HG03196 (cell line): ENCODE results near the gene ABCG1.
"Not testable (repeated sequence)": the region's sequence is repeated elsewhere in the genome, so short reads cannot be mapped to it uniquely, and the experiment has no call there.

ENCODE experiments used
- ATAC-seq: cut with Tn5 transposase; IDR thresholded peaks from one replicate; pipeline ENCODE4 v1.9.1; 2021; ENCODE audit not compliant: unreplicated experiment

The ABCG1 gene

DNA sequence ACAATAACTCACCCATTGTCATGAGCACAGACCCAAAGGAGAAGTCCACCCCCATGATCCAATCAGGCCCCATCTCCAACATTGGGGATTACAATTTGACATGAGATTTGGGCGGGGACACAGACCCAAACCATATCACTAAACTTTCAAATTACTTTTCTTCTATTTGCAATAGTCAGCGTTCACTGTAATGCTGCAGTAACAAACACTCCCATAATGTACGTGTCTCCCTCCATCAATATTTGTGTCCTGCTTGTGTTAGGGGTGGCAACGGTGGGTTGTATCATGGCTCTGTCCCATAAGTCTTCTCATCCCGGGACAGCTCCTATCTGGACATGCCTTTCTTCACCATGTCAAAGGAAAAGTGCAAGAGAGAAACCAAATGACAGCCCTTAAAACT, 70.0 kb downstream of the ABCG1 start:
- no peak for ATAC-seq

DNA sequence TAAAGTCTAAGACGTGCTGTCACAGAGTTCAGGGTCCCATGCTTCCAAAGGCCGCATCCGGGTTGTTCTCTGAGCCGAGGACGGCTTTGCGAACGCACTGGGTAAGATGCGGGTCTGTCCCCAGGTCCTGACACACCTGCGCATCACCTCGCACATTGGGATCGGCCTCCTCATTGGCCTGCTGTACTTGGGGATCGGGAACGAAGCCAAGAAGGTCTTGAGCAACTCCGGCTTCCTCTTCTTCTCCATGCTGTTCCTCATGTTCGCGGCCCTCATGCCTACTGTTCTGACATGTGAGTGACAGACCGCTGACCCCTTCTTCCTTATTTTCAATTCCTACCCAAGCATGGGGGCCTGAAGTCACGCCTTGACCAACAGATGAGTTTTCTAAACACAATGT, 71.0 kb downstream of the ABCG1 start:
- no peak for ATAC-seq

DNA sequence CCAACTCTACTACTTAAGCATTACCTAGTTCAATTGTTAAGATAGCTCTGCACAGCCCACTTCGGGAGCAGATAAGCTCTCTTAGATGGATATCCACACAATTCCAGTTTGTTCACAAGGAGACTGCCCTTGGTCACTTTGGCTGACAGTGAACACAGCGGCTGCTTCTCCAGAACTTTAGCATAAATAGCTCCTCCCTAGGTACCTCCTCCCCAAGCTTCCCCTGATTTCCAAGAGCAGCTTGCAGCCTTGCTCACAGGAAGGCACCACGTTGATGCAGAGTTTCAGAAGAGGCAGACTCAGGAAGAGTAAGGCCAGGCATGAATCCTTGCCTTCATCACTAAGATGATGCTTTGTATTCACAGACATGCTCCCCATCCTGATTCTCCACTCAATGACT, 71.6 kb downstream of the ABCG1 start:
- ATAC-seq = no peak

DNA sequence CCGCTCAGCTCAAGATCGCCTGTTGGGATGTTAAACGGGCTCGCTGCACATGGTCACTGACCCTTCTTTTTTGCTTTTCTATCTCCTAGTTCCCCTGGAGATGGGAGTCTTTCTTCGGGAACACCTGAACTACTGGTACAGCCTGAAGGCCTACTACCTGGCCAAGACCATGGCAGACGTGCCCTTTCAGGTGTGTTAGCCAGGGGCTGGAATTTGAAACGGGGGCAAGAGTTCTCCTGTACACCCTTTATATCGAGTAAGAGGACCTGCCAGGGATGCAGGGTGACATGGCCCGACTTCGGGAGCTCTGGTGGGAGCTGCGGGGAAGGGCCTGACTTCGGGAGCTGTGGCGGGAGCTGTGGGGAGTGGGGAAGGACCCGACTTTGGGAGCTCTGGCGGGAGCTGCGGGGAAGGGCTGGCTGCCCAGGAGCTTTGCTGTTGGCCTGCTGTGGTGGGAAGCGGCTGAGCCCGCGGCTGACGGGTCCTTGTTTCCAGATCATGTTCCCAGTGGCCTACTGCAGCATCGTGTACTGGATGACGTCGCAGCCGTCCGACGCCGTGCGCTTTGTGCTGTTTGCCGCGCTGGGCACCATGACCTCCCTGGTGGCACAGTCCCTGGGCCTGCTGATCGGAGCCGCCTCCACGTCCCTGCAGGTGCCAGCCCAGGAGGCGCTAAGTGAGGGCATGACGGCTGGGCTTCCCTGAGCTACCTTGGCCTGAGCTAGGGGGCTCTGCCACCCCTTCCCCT, 72.2 kb downstream of the ABCG1 start:
- no peak for ATAC-seq

DNA sequence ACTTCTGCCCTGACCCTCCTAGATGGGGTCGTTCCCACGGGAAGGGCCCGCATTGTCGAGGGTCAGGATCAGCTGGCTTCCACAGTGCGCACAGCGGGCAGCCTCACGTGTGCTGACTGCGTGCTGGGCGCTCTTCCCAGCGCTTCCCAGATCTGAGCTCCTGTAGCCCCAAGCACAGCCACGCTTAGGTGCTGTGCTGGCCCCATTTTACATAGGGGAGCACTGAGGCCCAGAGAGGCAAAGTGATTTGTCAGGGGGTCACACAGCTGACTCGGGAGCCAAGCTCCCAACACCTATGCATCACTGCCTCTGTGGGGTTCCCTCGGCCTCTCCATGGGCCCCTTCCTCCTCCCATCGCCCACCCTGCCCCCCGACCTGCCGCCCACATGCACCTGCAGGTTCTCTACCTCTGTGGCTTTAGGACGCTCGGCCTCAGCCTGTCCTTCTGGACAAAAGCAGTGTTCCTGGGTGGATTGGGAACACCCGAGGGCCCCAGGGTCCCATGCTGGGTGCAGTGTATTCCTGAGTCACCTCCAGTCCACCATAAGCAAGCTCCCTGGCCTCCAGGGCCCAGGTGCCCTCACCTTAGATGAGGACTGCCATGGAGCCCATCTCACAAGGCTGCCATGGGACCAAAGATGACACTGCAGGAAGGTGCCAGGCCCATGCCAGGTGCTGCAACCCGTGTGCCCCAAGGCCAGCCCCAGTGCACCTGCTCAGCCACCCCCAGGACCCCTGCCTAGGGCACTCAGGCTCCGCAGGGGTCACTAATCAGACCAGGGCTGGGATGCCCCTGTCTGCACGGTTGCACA, 73.0 kb downstream of the ABCG1 start:
- no peak for ATAC-seq

DNA sequence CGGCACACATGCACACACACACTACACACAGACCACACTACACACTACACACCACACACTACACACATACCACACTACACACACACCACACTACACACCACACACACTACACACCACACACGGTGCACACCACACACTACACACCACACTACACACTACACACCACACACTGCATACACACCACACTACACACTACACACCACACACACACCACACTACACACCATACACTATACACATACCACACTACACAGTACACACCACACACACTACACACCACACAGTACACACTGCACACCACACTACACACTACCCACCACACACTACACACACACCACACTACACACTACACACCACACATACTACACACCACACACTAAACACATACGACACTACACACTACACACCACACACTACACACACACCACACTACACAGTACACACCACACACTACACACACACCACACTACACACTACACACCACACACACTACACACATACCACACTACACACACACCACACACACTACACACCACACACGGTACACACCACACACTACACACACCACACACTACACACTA, 73.7 kb downstream of the ABCG1 start:
- not testable (repeated sequence) for ATAC-seq

DNA sequence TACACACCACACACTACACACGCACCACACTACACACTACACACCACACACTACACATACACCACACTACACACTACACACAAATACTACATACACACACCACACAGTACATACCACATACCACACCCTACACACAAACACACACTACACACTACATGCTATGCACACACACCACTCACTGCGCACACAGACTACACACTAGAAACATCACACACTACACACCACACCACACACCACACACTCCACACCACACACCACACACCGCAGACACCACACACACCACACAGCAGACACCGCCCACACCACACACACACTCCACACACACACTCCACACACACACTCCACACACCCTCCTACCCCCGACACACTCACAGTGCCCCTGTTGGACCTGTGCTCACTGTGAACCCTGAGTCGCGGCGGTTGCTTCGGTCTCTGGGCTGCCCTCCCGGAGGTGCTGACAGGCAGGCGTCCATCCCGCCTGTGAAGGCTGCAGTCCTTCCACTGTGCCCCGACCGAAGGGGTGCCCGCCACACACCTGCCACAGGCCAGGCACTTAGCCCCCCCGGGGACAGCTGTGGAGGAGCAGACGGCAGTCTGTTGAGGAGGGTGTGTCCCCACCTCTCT, 74.8 kb downstream of the ABCG1 start:
- ATAC-seq = no peak

DNA sequence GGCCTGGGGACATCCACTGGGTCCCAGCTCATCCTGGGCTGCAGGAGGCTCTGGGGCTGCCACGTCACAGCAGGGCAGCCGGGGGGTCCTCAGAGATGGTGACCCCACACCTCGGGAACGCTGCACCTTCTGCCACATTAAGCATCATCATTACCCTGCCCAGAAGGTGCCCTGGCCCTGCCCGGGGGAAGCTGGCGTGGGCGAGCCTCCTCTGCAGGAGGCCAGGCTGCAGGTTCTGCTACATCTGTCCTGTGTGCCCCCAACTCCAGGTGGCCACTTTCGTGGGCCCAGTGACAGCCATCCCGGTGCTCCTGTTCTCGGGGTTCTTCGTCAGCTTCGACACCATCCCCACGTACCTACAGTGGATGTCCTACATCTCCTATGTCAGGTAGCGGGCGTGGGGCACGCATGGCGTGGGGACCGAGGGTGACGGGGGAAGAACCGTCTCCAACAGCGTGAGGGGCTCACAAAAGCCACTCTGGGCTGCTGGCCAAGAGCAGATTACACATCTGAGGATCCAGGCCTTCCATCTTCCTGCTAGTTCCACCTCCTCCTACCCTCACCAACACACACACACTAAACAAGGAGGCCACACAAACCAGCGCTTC, 75.4 kb downstream of the ABCG1 start:
- no peak for ATAC-seq

DNA sequence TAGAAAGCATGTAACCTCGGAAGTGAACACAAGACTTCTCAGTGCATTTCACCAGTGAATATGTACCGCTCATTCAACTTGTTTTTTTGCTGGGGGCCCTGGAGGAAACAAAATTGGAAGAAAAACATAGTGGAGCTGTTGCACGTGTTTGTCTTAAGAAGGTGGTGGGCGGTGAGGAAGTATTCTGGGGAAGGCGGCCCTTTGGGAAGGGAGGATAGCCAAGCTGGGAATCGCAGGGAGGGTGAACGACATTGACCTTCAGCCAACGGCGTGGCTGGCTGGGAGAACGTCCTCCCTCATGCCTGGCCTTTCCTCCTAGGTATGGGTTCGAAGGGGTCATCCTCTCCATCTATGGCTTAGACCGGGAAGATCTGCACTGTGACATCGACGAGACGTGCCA, 76.9 kb downstream of the ABCG1 start:
- ATAC-seq = no peak

DNA sequence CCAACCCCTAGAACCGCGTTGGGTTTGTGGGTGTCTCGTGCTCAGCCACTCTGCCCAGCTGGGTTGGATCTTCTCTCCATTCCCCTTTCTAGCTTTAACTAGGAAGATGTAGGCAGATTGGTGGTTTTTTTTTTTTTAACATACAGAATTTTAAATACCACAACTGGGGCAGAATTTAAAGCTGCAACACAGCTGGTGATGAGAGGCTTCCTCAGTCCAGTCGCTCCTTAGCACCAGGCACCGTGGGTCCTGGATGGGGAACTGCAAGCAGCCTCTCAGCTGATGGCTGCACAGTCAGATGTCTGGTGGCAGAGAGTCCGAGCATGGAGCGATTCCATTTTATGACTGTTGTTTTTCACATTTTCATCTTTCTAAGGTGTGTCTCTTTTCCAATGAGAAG, 77.6 kb downstream of the ABCG1 start:
- ATAC-seq = no peak

DNA sequence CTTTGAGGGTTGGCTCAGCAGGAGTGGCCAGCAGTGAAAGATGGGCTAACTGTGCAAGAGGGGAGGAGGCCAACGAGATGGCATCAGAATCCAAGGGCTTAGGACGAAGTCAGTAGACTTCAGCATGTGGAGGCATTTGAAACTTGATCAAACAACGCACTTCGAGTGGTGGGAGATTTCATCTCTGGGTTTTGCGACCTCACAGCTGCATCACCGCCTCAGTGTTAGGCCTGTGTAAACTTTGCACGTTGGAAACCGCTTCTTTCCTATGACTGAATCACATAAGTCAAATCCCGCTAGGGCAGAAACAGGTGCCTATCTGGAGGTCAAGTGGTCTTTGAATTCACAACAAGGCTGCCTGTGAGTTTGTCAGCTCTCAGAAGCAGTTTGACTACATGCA, 78.4 kb downstream of the ABCG1 start:
- ATAC-seq = no peak

DNA sequence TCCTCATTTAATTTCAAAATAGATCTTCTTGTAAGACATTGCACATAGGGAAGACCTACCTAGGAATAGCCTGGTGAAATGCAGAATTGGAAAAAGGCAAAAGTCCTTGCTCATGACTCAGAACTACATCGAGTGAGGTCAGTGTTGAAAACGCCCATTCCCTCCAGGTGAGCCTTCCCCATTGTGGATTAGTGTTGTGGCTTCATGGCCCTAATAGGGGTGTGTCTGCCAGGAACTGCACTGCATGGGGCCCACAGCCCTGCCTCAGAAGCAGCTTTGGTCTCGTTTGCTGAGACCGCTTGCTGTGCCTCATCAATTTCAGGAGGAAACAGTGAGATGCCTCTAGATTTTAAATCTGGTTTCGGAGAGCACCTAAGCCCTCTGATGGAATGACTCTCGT, 79.3 kb downstream of the ABCG1 start:
- ATAC-seq = no peak

DNA sequence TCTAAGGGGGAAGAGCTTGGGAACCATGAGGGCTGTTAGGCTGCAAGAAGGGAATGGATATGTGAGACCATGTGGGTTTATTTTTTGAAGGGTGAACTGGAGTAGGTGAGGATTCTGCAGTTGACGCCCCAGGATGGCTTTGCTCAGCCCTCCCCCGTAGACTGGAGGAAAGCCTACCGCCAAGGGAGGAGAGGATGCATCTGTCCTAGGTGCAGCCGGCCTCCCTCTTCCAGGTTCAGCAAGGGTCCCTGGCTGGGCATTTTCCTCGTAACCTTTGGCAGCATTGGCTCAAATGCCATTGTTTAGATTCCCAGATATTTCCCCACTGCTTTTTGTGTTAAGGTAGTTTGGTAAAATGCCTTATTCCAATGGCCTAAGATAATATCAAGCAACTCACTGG, 79.7 kb downstream of the ABCG1 start:
- no peak for ATAC-seq

DNA sequence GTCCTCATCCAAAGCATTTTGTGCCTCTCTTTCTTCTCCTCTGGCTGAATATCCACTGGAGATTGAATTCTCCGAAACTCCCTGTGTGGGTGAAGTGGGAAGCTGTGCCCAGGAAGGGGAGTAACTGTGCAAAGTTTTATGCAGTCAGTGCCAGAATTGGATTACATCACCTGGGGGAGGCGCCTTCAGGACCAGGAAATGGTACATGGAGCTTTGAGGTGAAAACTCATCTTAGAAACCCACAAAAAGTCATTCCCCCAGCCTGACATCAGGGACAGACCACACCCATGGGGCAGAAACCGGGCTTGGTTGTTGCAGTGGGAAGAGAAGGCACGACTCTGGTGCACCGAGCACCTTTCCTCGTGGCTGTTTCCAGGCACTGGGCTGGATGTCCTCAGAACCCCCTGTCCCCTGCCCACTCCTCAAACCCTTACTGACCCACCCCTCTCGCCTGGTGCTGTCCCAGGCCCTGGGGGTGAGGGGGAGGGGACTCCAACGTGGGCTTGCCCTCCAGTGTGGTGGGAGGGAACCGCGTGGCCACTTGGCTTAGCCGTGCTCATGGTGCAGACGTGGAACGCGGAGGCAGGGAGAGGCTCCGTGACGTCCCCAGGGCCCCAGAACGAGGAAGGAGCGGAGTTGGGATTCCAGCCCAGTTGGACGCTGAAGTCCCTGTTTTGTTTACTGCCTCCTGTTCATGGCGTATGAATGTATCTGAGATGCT, 80.5 kb downstream of the ABCG1 start:
- ATAC-seq = no peak

DNA sequence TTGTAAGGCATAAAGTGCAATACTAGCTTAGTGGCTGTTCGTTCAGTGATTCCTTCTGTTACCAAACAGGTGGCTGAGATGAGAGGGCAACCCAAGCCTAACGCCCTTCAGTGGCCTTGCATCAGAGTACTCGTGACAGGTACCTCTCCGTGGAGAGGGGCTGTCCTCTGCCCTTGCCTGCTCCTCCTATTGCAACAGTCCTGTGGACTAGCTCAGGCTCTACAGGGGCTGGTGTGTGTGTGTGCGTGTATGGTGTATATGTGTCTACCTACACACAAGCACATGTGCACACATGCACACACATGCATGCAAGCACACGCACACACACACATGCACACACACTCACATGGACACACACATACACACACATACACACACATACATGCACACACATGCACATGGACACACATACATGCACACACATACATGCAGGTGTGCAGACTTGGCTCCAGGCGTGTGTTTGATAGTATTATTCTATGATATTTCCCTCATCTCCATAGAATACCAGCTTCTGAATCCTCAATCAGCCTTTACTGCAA, 81.2 kb downstream of the ABCG1 start:
- ATAC-seq = no peak

DNA sequence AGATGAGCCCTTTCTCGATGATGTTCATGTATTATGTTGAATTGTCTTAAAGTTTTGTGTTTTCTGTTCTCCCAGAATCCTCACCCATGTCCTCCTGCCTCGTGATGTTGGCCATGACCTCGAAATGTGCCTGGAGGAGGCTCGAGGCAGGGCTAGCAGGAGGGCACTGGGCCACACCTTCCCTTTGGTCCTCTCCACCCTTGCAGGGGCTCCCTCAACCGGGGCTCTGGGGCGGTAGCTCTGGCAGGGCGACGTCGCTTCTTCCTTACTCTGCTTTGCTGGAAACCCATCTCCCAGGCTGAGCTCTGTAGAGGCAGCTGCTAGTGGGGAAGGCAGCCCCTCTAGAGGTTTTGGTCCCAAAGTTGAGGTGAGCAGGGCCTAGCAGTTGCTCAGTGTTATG, 82.0 kb downstream of the ABCG1 start:
- no peak for ATAC-seq

DNA sequence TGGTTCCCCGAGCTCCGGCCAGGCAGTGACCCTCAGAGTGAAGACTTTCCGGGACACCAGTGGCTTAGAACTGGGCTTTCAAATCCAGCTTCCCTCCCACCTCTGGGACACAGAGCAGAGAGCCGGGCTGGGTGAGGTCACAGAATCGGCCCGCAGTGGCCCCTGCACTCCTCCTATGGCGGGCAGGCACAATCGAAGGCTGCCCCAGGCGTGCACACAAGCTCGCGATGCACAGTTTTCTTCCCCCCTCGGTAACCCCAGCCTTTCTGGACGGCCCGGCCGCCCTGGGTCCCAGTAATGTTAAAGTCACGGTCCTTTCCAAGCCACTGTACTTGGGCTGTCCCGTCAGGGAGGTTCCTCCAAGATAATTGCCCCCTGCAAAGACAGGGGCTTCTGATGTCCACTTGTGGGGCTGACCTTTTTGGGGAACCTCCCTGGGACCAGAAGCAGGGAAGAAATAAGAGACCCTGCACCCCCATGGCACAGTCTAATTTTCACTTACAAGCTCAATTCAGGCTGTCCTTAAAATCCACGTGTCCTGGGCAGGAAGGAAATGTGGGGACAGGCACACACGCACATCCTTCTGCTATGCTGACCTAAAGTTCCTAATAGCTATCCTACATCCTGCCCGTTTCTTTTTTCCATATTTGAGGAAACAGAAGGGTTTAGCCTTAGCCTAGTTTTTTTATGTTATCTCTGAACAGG, 82.6 kb downstream of the ABCG1 start:
- ATAC-seq = no peak

DNA sequence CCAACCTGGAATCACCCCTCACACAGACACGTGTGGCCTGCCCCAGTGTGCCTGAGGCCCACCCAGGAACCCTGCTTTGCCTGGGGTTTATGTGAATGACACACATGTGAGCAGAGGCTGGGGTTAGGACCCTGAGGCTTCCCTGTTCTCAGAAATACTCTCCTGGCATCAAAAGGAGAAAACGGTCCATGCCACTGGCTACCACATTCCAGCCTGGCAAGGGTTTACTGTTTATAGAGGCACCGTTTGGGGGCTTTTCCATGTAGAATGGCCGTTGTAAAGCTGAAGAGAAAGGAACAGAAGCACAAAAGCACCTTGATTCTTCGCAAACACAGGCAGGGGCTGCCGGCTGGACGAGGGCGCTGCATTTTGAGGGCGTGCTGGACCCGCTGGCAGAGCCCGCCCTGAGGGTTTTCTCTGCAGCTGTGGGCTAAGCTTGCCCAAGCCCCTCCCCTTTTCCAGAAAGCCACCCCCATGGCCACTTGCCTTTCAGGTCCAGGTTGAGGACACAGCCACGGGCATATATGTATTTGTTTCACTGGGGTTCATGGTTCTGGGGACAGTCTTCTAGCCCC, 83.2 kb downstream of the ABCG1 start:
- no peak for ATAC-seq

DNA sequence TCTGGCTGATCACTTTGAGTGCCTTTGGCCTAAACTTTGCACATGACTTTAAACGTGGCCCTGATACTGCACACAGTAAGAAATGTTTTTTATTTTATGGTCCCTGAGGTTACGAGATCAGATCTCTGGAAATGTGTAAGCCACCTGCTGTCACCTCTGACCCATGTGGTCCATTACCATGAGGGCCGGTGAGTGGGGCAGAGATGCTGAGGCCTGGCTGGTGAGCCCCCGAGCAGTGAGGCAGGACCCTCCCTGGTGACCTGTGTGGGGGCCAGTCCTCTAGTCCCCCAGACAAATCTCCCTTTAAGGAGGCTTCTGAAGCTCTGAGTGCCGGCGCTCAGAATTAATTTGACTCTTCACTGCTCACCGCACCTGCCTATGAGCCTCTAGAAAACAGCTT, 83.9 kb downstream of the ABCG1 start:
- ATAC-seq = no peak
